WERI-Rb-1 (cell line): Measurements from ENCODE around the gene DYNLT1.

Source experiments
- DNase-seq: peaks from one replicate; pipeline ENCODE4 v3.0.0-alpha.2; 2020
- H3K27ac ChIP-seq: fragments of 250-450 bp; sonication (Bioruptor Pico); 2 replicates; pipeline ENCODE4 v1.5.1; 2020; ENCODE audit warnings: mild to moderate bottlenecking, moderate library complexity
- H3K27me3 ChIP-seq: fragments of 250-450 bp; sonication (Bioruptor Pico); 2 replicates; pipeline ENCODE4 v1.5.1; 2021; ENCODE audit warnings: mild to moderate bottlenecking, low read depth, moderate library complexity; ENCODE audit not compliant: insufficient read depth, severe bottlenecking
- H3K36me3 ChIP-seq: fragments of 250-450 bp; sonication (Bioruptor Pico); 2 replicates; pipeline ENCODE4 v1.5.1; 2020; ENCODE audit warnings: mild to moderate bottlenecking, moderate library complexity
- H3K4me3 ChIP-seq: 2 replicates; pipeline ENCODE4 v1.5.1; 2011; ENCODE audit warnings: low read depth, mild to moderate bottlenecking, control low read depth, low read length
- H3K9me3 ChIP-seq: fragments of 250-450 bp; sonication (Bioruptor Pico); 2 replicates; pipeline ENCODE4 v1.5.1; 2021; ENCODE audit warnings: mild to moderate bottlenecking, moderate library complexity; ENCODE audit not compliant: severe bottlenecking
- CTCF ChIP-seq: IDR thresholded peaks from 2 replicates; pipeline ENCODE4 v1.5.1; 2011; ENCODE audit warnings: low read depth, mild to moderate bottlenecking, control low read depth, inconsistent platforms, low read length

Gene DYNLT1

DNA sequence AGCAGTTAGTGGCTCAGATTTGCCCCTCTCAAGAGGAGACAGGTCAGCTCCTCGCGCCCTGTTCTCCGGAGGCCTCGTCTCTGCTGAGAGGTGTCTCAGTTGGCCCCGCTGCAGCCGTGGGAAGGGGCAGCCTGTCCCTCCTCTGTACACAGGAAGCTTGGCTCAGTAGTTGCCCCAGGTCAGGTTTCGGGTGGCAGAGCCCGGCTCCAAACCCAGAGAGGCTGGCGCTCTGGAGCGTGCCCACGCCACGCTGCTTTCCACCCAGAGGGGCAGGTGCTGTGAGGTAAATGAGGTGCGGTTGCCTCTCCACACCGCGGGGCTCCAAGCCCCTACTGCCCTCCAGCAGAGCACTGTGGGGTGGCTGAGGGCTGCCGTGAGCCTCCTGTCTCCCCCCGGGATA is 16.0 kb downstream of the DYNLT1 start:
- no peaks in the 10 kb centered on the region for H3K9me3 ChIP-seq
- H3K27me3 ChIP-seq: no peaks in the 10 kb centered on the region

DNA sequence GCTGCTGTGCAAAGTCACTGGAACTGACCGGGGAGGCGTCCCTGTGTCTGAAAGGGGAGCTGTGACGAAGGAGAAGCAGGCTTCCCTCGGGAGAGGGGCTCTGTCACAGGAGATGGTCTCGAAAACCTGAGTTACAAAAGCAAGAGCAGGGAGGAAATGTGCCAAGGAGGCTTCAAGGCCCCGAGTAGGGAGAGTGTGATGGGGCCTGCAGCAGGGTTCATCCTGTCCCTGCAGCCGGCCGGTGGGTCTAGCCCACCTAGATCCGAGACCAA is 16.7 kb downstream of the DYNLT1 start:
- peaks cover 56% of the 10 kb centered on the region for H3K36me3 ChIP-seq

More for the DNA sequence above, 16.0 kb downstream of the DYNLT1 start:
- DNase-seq: no peak
- Histone ChIP-seq H3K27ac (no peak overlapping the region), H3K36me3 (peaks cover 61% of the 10 kb centered on the region), H3K4me3 (no peak overlapping the region)
- TF ChIP-seq CTCF: no peak

DNA sequence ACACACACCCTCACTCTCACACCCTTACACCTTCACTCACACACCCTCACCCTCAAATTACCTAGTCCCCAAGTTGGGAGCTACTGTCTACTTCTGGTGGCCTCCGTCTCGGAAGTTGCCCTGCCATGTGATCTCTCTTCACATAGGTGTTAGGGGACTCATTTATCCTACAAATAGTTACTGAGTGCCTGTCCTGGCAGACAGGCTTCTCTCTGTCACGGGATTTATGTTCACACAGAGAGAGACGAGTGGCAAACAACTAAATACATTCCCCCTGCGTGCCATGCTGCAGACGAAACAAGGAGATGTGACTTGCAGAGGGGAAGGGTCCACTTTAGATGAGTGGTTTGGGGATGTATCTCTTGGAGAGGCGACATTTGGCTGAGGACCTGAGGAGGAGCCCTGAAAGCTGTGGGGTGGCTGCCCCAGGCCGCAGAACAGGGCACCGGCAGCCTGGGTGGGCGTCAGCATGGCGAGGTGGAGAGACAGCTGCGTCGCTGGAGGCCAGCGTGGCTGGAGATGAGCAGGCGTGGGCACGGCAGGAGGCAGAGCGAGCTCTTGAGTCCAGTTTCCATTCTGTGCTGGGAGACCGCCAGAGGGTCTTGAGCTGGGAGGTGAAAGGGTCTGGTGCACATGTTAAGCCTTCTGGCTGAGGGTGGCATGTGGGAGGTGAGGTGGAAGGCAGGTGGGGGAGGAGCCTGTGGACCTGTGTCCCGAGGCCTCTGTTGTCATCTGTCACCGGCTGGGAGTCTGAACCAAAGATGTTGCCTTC is 17.2 kb downstream of the DYNLT1 start:
- peaks cover 52% of the 10 kb centered on the region for H3K36me3 ChIP-seq

More for the DNA sequence above, 16.7 kb downstream of the DYNLT1 start:
- Histone ChIP-seq H3K27me3 (no peaks in the 10 kb centered on the region), H3K27ac (no peak overlapping the region), H3K4me3 (no peak overlapping the region), H3K9me3 (no peaks in the 10 kb centered on the region)
- TF ChIP-seq CTCF: no peak
- DNase-seq: no peak

GRCh38 chr6:158626360-158627167 is 18.0 kb downstream of the DYNLT1 start:
- Histone ChIP-seq H3K36me3 (peaks cover 52% of the 10 kb centered on the region), H3K4me3 (no peak overlapping the region), H3K27me3 (no peaks in the 10 kb centered on the region), H3K27ac (no peak overlapping the region), H3K9me3 (no peaks in the 10 kb centered on the region)
- DNase-seq: no peak
- no peak for TF ChIP-seq CTCF

More for the DNA sequence above, 17.2 kb downstream of the DYNLT1 start:
- no peak for DNase-seq
- TF ChIP-seq CTCF: no peak
- no peak overlapping the region for H3K4me3 ChIP-seq
- H3K27ac ChIP-seq: no peak overlapping the region
- H3K27me3 ChIP-seq: no peaks in the 10 kb centered on the region
- H3K9me3 ChIP-seq: no peaks in the 10 kb centered on the region

- peaks cover 52% of the 10 kb centered on the region for H3K36me3 ChIP-seq
- no peaks in the 10 kb centered on the region for H3K27me3 ChIP-seq
- no peak overlapping the region for H3K27ac ChIP-seq
- TF ChIP-seq CTCF: no peak
- no peak overlapping the region for H3K4me3 ChIP-seq
- no peaks in the 10 kb centered on the region for H3K9me3 ChIP-seq
- DNase-seq: no peak
These were observed 18.6 kb downstream of the DYNLT1 start for GRCh38 chr6:158625881-158626305.
